H1 (cell line): ENCODE results near the gene CAMK2D. TPM values are rescaled to one million over a fixed set of nuclear protein-coding genes. Genes with fewer than 3 reads are reported as not detected.

Experiments
- CBX8 ChIP-seq: fragments of 300-800, 300-1000 bp; sonication (generic); IDR thresholded peaks from 2 replicates; pipeline ENCODE4 v1.7.1; 2016; ENCODE audit warnings: low read depth, low read length, borderline replicate concordance
- HDAC2 ChIP-seq, 2 experiments: fragments of 300-600 bp in 1 of 2; sonication (generic) in 1 of 2; IDR thresholded peaks; 2 replicates each; pipeline ENCODE4 v1.6.1; 2011 to 2012; ENCODE audit warnings: low read depth in 2 of 2, low read length in 2 of 2, mild to moderate bottlenecking in 2 of 2, moderate library complexity in 2 of 2, borderline replicate concordance in 1 of 2, inconsistent platforms in 1 of 2
- JUN ChIP-seq: IDR thresholded peaks from 2 replicates; pipeline ENCODE4 v1.6.1; 2011; ENCODE audit warnings: low read depth, mild to moderate bottlenecking, improper control_type of control experiment, low read length
- RXRA ChIP-seq: IDR thresholded peaks from 2 replicates; pipeline ENCODE4 v1.6.1; 2011; ENCODE audit warnings: low read depth, mild to moderate bottlenecking, low read length, moderate library complexity; ENCODE audit not compliant: insufficient read depth
- SUZ12 ChIP-seq: fragments of 200-600 bp; sonication (generic); IDR thresholded peaks from 2 replicates; pipeline ENCODE4 v1.6.1; 2012; ENCODE audit warnings: mild to moderate bottlenecking, inconsistent platforms, low read length, moderate library complexity, mixed read lengths
- polyA plus RNA-seq, 7 experiments: library from polyadenylated mRNA; depleted of rRNA in 3 of 7; stranded (reverse) in 5 of 7; unstranded in 2 of 7; fragments of >200 nt in 5 of 7; fragments of 200-250 nt in 2 of 7; gene quantifications; 1 replicate in 5 of 7; 2 replicates in 1 of 7; 4 replicates in 1 of 7; pipeline versions ENCODE4 v1.2.1 to v1.2.3, GENCODE V29; 2011 to 2013; ENCODE audit warnings: missing spikeins in 2 of 7, mixed read lengths in 2 of 7
- total RNA-seq: library from RNA; stranded (reverse); fragmentation: NEBNext Ultra II Directional; extraction: Animal tissue kit (Norgen Biotek cat#: 25700); gene quantifications from 2 replicates; pipeline ENCODE4 v1.2.1, GENCODE V29; 2021

Gene CAMK2D
- total and polyA plus RNA-seq, 2 of the 8 experiments (the other 6 are each of a cell fraction or from before 2014, with no cell fraction given): 3.2 to 7.0 TPM

DNA sequence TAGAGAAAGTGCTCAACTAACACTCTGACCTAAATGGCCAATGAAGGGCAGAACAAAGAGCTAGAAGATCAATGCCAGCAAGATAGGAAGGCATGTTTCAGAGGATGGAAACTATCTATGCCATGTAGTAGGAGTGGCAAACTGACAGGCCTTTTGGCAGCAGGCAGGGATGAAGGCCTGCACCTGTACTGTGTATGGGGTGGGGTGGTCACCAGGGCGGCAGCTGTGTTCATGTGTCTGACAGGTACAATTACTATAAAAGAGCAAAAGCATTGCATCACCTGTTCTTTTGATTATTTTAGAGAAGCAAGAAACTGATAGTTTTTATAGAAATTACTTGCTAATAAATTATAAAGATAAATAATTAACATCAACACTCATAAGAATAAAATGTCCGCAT lies 239.1 kb downstream of the CAMK2D start (continued):
- TF ChIP-seq RXRA (no peak), CBX8 (no peak), SUZ12 (no peak), JUN (no peak), HDAC2 (IDR thresholded peaks at IDR 0.05; ENCODE audit: borderline replicate concordance in 1 of 2, low read depth in 2 of 2, low read length in 2 of 2) (no peak)
